K562 (cell line): ENCODE data around the gene MAD2L1BP. TPM values are rescaled to one million over a fixed set of nuclear protein-coding genes. Genes with fewer than 3 reads are reported as not detected.

Source experiments
- ARNT ChIP-seq, 2 experiments: fragments of 450-650 bp; IDR thresholded peaks; 2 replicates each; pipeline ENCODE4 v1.6.1; 2016; ENCODE audit warnings: mild to moderate bottlenecking in 1 of 2
- ASH1L ChIP-seq: fragments of 450-650 bp; IDR thresholded peaks from 2 replicates; pipeline ENCODE4 v1.6.1; 2018; ENCODE audit warnings: borderline replicate concordance, mild to moderate bottlenecking, low read depth; ENCODE audit not compliant: partially characterized antibody
- CREM ChIP-seq: IDR thresholded peaks from 2 replicates; pipeline ENCODE4 v1.6.1; 2014; ENCODE audit warnings: antibody characterized with exemption, low read depth
- CSDE1 ChIP-seq, 2 experiments: fragments of 450-650 bp; IDR thresholded peaks; 2 replicates each; pipeline ENCODE4 v1.6.1; 2016; ENCODE audit warnings: mild to moderate bottlenecking in 1 of 2
- DDX20 ChIP-seq: fragments of 450-650 bp; IDR thresholded peaks from 2 replicates; pipeline ENCODE4 v1.6.1; 2016; ENCODE audit warnings: missing genetic modification characterization, low read depth, mild to moderate bottlenecking, missing compliant biosample characterization, moderate library complexity
- ELF1 ChIP-seq: fragments of 200-800 bp; sonication (Bioruptor generic); IDR thresholded peaks from 2 replicates; pipeline ENCODE4 v1.6.1; 2016; ENCODE audit warnings: missing genetic modification characterization, missing compliant biosample characterization
- ETS2 ChIP-seq: IDR thresholded peaks from 2 replicates; pipeline ENCODE4 v1.6.1; 2016; ENCODE audit warnings: borderline replicate concordance, missing genetic modification characterization, mild to moderate bottlenecking, moderate library complexity, missing compliant biosample characterization; ENCODE audit not compliant: poor library complexity, severe bottlenecking
- FOXJ3 ChIP-seq: sonication (generic); formaldehyde crosslinking; IDR thresholded peaks from 2 replicates; pipeline ENCODE4 v1.4.0; 2020; ENCODE audit warnings: mild to moderate bottlenecking, missing genetic modification reagents
- GTF2F1 ChIP-seq: IDR thresholded peaks from 2 replicates; pipeline ENCODE4 v1.6.1; 2011; ENCODE audit warnings: low read depth, low read length, improper control_type of control experiment
- OTX1 ChIP-seq: fragments of 450-650 bp; formaldehyde crosslinking; IDR thresholded peaks from 2 replicates; pipeline ENCODE4 v1.4.0; 2022; ENCODE audit warnings: mild to moderate bottlenecking
- PHB ChIP-seq: fragments of 250-450 bp; sonication (Bioruptor Pico); IDR thresholded peaks from 2 replicates; pipeline ENCODE4 v1.5.0; 2021
- POLR2AphosphoS5 ChIP-seq: IDR thresholded peaks from 2 replicates; pipeline ENCODE4 v1.6.1; 2011; ENCODE audit warnings: mild to moderate bottlenecking, low read depth, low read length, moderate library complexity; ENCODE audit not compliant: control insufficient read depth, insufficient read depth
- PTTG1 ChIP-seq: fragments of 450-650 bp; IDR thresholded peaks from 2 replicates; pipeline ENCODE4 v1.6.1; 2016; ENCODE audit warnings: low read depth, mild to moderate bottlenecking, missing genetic modification characterization, missing compliant biosample characterization
- RAD51 ChIP-seq: fragments of 450-650 bp; IDR thresholded peaks from 2 replicates; pipeline ENCODE4 v1.7.1; 2016; ENCODE audit warnings: low read depth, mild to moderate bottlenecking, borderline replicate concordance
- SIN3B ChIP-seq: fragments of 450-650 bp; IDR thresholded peaks from 2 replicates; pipeline ENCODE4 v1.6.1; 2017; ENCODE audit warnings: low read depth, mild to moderate bottlenecking, moderate library complexity
- TBP ChIP-seq: optimal IDR thresholded peaks from 2 replicates; pipeline ENCODE3; 2011; ENCODE audit warnings: low read depth, low read length, improper control_type of control experiment
- TCF15 ChIP-seq: fragments of 250-450 bp; sonication (Bioruptor Pico); IDR thresholded peaks from 2 replicates; pipeline ENCODE4 v1.8.0; 2022; ENCODE audit warnings: moderate library complexity, mild to moderate bottlenecking, inconsistent platforms
- TEAD1 ChIP-seq, 2 experiments: fragments of 450-650 bp in 1 of 2; sonication (generic) in 1 of 2; formaldehyde crosslinking; IDR thresholded peaks; 2 replicates each; pipeline versions ENCODE4 v1.4.0 to v1.8.0; 2020 to 2022; ENCODE audit warnings: mild to moderate bottlenecking in 2 of 2, missing genetic modification reagents in 1 of 2
- TFE3 ChIP-seq: fragments of 450-650 bp; formaldehyde crosslinking; IDR thresholded peaks from 2 replicates; pipeline ENCODE4 v1.4.0; 2020; ENCODE audit warnings: mild to moderate bottlenecking, mixed read lengths
- YBX1 ChIP-seq: fragments of 450-650 bp; IDR thresholded peaks from 2 replicates; pipeline ENCODE4 v1.7.1; 2016; ENCODE audit warnings: mild to moderate bottlenecking
- ZBTB1 ChIP-seq: sonication (generic); formaldehyde crosslinking; IDR thresholded peaks from 2 replicates; pipeline ENCODE4 v1.8.1; 2023; ENCODE audit warnings: missing genetic modification reagents, low read depth, mild to moderate bottlenecking, borderline replicate concordance
- ZBTB5 ChIP-seq: fragments of 450-650 bp; IDR thresholded peaks from 2 replicates; pipeline ENCODE4 v1.6.1; 2017; ENCODE audit warnings: antibody characterized with exemption
- ZNF124 ChIP-seq: sonication (generic); formaldehyde crosslinking; IDR thresholded peaks from 2 replicates; pipeline ENCODE4 v1.8.1; 2022; ENCODE audit warnings: missing genetic modification reagents
- ZNF134 ChIP-seq: fragments of 250-450 bp; sonication (Bioruptor Pico); conservative IDR thresholded peaks from 2 replicates; pipeline ENCODE4 v1.4.0; 2020
- ZNF184 ChIP-seq: sonication (generic); formaldehyde crosslinking; IDR thresholded peaks from 2 replicates; pipeline ENCODE4 v1.5.0; 2020; ENCODE audit warnings: missing genetic modification reagents
- ZNF354B ChIP-seq: fragments of 250-450 bp; sonication (Bioruptor Pico); IDR thresholded peaks from 2 replicates; pipeline ENCODE4 v1.4.0; 2020
- ZNF444 ChIP-seq: fragments of 250-450 bp; sonication (Bioruptor Pico); IDR thresholded peaks from 2 replicates; pipeline ENCODE4 v1.4.0; 2020; ENCODE audit warnings: mild to moderate bottlenecking, moderate library complexity
- polyA plus RNA-seq, 8 experiments: library from polyadenylated mRNA; depleted of rRNA in 4 of 8; stranded (reverse) in 5 of 8; unstranded in 3 of 8; fragments of >200 nt; fragmentation: Nextera tagmentation in 2 of 8; fragmentation: Illumina TruSeq in 1 of 8; extraction: Ambion mirVana in 2 of 8; extraction: Trizol in 1 of 8; gene quantifications; 2 replicates each; pipeline versions ENCODE4 v1.2.1 to v1.2.3, GENCODE V29; 2011 to 2014; ENCODE audit warnings: inconsistent platforms in 1 of 8, missing spikeins in 1 of 8
- total RNA-seq, 7 experiments: library from RNA; depleted of rRNA in 6 of 7; stranded (reverse); fragments of >200 nt in 6 of 7; fragmentation: Illumina TruSeq in 2 of 7; extraction: Trizol in 2 of 7; gene quantifications; 2 replicates each; pipeline versions ENCODE4 v1.2.1 to v1.2.3, GENCODE V29; 2011 to 2021; ENCODE audit warnings: low replicate concordance in 1 of 7

MAD2L1BP gene
- total and polyA plus RNA-seq, 9 of the 15 experiments (the other 6 are each of a cell fraction or from before 2014, with no cell fraction given), result 69.7 to 321 (median 111) TPM

- TF ChIP-seq ZBTB5, result no peak
- TF ChIP-seq ZBTB1, result no peak; the same call in none of the 2 replicates
- peak; percentile 53; the same call in 1 of the 2 replicates for TF ChIP-seq OTX1
- peak; percentile 90 for TF ChIP-seq POLR2AphosphoS5
- TF ChIP-seq ZNF124 (CRISPR knock-in tag), result no peak
- no peak for TF ChIP-seq ETS2 (tag)
- peak; percentile 10; the same call in 1 of the 2 replicates for TF ChIP-seq TFE3 (CRISPR knock-in tag)
- no peak for TF ChIP-seq ZNF354B (CRISPR knock-in tag)
- no peak for TF ChIP-seq FOXJ3 (CRISPR knock-in tag)
- TF ChIP-seq TBP, result peak; percentile 98
- TF ChIP-seq PHB (CRISPR knock-in tag), result peak; percentile 94; the same call in 1 of the 2 replicates
- peak; percentile 11; the same call in 1 of the 2 replicates for TF ChIP-seq CREM
- no peak for TF ChIP-seq CSDE1 (IDR thresholded peaks at IDR 0.05)
- no peak for TF ChIP-seq SIN3B
- TF ChIP-seq ZNF134 (CRISPR knock-in tag), result peak; percentile 5; the same call in 1 of the 2 replicates
- peak; percentile 90 for TF ChIP-seq GTF2F1
- no peak for TF ChIP-seq ZNF184 (CRISPR knock-in tag)
- TF ChIP-seq RAD51, result peak; percentile 25; the same call in 1 of the 2 replicates
- no peak for TF ChIP-seq PTTG1
- TF ChIP-seq ASH1L, result no peak
- no peak for TF ChIP-seq YBX1
- TF ChIP-seq ARNT (IDR thresholded peaks at IDR 0.05), result peak in 1 of 2 experiments; percentile 70
- TF ChIP-seq TEAD1 (CRISPR knock-in tag; IDR thresholded peaks at IDR 0.05), result peak; percentile 43 to 76; a peak in 1 of 4 replicates
- TF ChIP-seq TCF15, result 0 out of 2 replicates have a peak, but pooled peaks have one; percentile 9
- TF ChIP-seq ELF1, result no peak; the same call in 1 of the 2 replicates
- TF ChIP-seq DDX20 (tag), result no peak
- no peak; the same call in 1 of the 2 replicates for TF ChIP-seq ZNF444 (CRISPR knock-in tag)
These were observed 5.9 kb upstream of the MAD2L1BP start (continued) for GRCh38 chr6:43629505-43630300.
